Left renal cortex interstitium (tissue), 4 donors: ENCODE measurements around the gene FRMD3. TPM values are rescaled to one million over a fixed set of nuclear protein-coding genes. Genes with fewer than 3 reads are reported as not detected.
"Not testable (repeated sequence)": the region's sequence is repeated elsewhere in the genome, so short reads cannot be mapped to it uniquely, and the experiment has no call there.

Experiments
- DNase-seq, 4 donors: peaks; one replicate each; pipeline ENCODE4 v3.0.0-alpha.2; 2013; ENCODE audit warnings: low read depth in 4 of 4, low spot score in 2 of 4, missing footprints in 1 of 4
- polyA plus RNA-seq, 4 donors: library from polyadenylated mRNA; unstranded; fragments of 120-200 nt; gene quantifications; one replicate each; pipeline ENCODE4 v1.2.1, GENCODE V29; 2013; ENCODE audit not compliant: insufficient read length in 4 of 4

Gene FRMD3
- polyA plus RNA-seq, 4 donors, result 19.3 to 23.0 (median 22.1) TPM

DNA sequence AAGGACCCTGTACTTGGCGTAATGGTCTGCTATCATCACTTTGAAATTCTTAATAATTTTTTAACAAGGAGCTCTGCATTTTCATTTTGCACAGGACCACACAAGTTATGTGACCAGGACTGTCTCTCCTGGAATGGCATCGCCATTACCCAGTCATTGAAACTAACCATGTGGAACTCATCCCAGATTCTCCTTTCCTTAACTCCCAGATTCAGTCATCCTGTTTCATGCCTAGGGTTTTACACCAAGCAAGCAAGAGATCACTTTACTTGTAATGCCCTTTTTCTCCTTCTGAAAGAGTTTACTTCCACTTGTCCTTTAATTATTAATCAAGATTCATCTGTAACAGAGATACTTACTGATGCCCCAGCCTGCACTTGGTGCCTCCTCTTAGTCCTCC is 12.0 kb downstream of the FRMD3 start:
- no peak for DNase-seq

- no peak for DNase-seq
These were observed 14.5 kb downstream of the FRMD3 start for GRCh38 chr9:83523684-83524083.

DNA sequence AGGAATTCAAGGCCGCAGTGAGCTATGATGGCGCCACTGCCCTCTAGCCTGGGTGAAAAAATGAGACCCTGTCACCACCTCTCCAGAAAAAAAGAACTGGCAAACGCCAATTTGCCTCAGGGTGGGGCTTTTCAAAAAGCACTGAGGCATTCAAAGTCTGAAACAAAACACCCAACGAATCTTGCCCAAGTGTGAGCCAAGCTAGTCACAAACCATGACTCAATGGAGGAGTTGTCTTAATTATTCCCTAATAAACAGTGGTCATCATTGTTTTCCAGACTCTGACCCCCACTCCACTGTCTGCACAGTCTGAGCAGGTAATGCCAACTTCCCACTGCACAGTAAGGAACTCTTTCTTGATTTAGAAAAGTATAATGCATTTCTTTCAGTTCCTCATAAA is 16.8 kb downstream of the FRMD3 start:
- no peak for DNase-seq

- no peak for DNase-seq
These were observed 17.2 kb downstream of the FRMD3 start for GRCh38 chr9:83521011-83521410.

GRCh38 chr9:83520292-83520691 is 17.9 kb downstream of the FRMD3 start:
- no peak for DNase-seq

DNA sequence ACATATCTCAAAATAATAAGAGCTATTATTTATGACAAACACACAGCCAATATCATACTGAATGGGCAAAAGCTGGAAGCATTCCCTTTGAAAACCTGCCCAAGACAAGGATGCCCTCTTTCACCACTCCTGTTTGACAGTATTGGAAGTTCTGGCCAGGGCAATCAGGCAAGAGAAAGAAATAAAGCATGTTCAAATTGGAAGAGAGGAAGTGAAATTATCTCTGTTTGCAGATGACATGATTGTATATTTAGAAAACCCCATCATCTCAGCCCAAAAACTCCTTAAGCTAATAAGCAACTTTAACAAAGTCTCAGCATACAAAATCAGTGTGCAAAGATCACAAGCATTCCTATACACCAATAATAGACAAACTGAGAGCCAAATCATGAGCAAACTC is 20.2 kb downstream of the FRMD3 start:
- DNase-seq, result not testable (repeated sequence)

DNA sequence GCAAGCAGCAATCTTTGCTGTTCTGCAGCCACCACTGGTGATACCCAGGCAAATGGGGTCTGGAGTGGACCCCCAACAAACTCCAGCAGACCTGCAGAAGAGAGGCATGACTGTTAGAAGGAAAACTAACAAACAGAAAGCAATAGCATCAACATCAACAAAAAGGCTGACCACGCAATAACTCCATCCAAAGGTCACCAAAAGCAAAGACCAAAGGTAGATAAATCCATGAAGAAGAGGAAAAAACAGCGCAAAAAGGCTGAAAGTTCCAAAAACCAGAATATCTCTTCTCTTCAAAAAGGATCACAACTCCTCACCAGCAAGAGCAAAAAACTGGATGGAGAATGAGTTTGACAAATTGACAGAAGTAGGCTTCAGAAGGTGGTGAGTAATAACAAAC is 23.4 kb downstream of the FRMD3 start:
- no peak for DNase-seq

GRCh38 chr9:83512621-83513020 is 25.6 kb downstream of the FRMD3 start:
- no peak for DNase-seq

DNA sequence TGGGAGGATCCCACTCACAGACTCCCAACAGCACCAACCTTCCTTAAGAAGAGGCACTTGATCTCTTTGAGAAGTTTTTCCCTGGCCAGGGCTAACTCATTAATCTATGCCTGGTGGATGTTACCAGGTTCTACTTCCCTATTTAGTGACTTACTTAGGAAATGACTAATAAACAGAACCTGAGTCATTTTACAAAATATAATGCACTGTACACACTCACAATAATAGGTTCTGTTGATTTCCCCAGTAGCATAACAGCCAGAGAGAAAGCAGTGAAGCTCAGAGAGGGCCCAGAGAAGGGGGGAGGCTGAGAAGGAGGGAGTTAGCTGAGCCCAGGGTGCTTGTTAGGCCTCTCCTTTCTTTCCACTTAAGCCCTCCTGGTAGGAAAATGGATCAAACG is 27.1 kb downstream of the FRMD3 start:
- no peak for DNase-seq

GRCh38 chr9:83509402-83509801 is 28.8 kb downstream of the FRMD3 start:
- no peak for DNase-seq

DNA sequence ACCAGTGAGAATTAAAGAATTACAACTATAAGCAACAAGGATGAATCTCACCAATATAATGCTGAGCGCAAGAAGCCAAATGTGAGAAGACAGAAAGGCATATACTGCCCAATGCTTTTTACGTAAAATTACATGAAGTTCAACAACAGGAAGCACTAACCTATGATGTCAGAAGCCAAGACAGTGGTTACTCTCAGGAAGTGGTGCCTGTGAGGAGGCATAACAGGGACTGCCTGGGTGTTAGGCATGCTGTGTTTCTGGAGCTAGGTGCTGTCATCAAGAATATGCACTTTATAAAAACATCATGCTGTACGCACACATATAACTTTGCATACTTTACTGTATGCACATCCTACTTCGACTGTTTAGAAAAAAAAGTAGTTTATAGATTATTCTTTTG is 30.1 kb downstream of the FRMD3 start:
- no peak for DNase-seq

- no peak for DNase-seq
These were observed 32.9 kb downstream of the FRMD3 start for GRCh38 chr9:83505282-83505681.

GRCh38 chr9:83503866-83504265 is 34.3 kb downstream of the FRMD3 start:
- DNase-seq, result no peak

GRCh38 chr9:83501565-83501964 is 36.6 kb downstream of the FRMD3 start:
- DNase-seq, result no peak

DNA sequence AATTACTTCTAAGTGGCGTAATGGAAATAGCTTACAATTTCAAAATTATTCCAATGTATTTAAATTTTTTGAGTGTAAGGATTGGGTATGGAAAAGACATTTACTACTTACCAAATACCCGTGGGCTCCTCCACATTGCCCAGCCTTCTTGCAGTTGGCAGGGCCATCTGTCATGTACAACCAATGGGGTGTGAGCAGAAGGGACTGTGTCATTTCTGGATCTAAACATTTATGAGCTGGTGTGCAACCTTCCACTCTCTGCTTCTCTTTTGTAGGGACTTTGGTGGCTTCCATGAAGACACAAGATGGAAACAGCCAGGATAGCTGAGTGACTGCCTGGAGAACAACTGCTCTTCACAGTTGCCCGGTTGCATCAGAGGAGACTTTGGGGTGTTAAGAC is 40.8 kb downstream of the FRMD3 start:
- no peak for DNase-seq

DNA sequence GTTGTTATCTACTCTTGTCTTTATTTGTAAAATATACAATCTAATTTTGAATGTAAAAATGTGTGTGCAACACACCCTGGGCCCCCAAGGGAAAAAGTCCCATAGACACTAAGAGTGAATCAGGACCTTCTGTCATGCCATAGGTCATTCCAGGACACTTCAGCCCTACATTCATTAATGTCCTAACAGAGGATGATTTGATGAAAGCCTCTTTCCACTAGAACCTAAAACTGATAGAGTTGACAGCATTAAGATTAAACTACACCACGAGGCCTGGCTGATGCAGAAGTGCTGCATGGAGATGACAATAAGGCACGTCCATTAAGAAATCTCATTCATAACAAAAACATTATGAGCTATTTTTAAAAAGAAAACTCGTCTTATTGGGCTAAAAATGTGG is 46.2 kb downstream of the FRMD3 start:
- DNase-seq, result no peak

- DNase-seq, result no peak
These were observed 46.8 kb downstream of the FRMD3 start for GRCh38 chr9:83491413-83491812.

DNA sequence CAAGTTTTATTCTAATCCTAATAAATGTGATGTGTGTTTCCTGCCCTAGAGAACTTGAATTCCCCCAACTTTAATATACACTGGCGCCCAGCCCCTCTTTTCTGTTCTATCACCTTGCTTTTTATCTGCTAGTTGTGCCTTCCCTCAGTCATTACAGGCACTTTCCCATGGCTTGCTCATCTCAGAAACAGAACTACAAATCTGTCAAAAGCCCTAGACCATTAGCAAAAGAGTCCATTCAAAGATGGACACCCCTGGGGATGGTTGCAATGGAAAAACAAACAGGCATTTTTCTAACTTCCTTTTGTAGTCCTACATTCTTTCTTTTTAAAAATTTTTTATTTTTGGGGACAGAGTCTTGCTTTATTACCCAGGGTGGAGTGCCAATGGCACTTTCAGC is 48.2 kb downstream of the FRMD3 start:
- no peak for DNase-seq

DNA sequence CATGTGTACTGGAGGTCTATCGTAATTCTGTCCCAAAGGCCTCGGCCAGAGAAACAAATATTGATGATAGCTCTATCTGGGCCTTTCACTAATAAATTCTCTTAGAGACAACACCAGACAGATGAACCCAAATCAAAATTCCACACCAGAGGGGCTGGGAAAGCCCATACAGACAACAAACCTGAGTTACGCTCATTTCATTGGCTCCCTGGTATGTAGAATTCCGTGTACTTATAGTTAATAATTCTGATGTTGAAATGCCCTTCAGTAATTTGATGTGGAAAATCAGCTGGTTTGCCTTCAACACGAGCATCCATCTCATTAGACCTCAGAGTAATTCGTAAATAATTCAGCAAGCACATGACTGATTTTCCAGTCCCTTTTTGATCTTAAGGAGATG is 53.2 kb downstream of the FRMD3 start:
- no peak for DNase-seq

- DNase-seq, result no peak
These were observed 55.0 kb downstream of the FRMD3 start for GRCh38 chr9:83483223-83483622.

DNA sequence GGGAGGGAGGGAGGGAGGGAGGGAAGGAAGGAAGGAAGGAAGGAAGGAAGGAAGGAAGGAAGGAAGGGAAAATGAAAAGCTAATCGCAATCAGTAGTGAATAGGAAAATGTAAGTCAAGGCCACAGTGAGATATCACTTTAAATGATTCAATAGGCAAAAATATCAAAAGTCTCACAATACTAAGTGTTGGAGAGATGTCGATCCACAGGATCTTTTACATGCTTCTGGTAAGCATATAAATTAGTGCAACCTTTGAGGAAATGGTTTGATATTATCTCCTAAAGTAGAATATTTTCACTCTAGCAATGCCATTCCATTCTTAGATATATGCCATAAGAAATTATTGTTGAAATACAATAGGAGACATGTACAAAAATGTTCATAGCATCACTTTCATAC is 58.4 kb downstream of the FRMD3 start:
- no peak for DNase-seq

DNA sequence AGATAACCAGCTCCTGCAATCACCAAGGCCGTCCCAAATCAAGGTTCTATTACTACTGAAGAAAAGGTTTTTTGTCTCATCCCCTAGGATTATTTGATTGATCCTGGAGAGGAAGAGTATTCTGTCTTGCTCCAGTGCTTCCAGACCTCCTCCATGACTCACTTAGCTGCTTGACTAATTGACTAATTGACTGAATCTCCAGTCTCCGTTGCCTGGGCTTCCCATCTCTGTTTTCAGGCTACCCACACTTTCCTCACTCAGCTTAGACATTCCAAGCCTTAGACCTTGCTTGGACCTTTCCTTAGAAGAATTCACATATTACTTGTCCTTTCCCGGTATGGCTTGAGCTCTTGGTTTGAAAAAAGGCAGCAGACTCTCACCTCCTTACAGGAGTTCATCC is 60.6 kb downstream of the FRMD3 start:
- no peak for DNase-seq

- DNase-seq, result no peak
These were observed 61.1 kb downstream of the FRMD3 start for GRCh38 chr9:83477120-83477519.

GRCh38 chr9:83476513-83476912 is 61.7 kb downstream of the FRMD3 start:
- no peak for DNase-seq
